ENCODE results near the gene ZC3H7B. TPM values are rescaled to one million over a fixed set of nuclear protein-coding genes. Genes with fewer than 3 reads are reported as not detected.
"Not testable (repeated sequence)": the region's sequence is repeated elsewhere in the genome, so short reads cannot be mapped to it uniquely, and the experiment has no call there.

The ZC3H7B gene
- total RNA-seq, 1 donor, result 53.6 TPM

- H3K4me2 ChIP-seq (ENCODE audit: insufficient read depth, low read length), result no peak overlapping the region
These were observed 11.7 kb upstream of the ZC3H7B start for GRCh38 chr22:41289671-41290070.

GRCh38 chr22:41290262-41291221 is 10.8 kb upstream of the ZC3H7B start:
- no peaks in the 10 kb centered on the region for H3K9me3 ChIP-seq (ENCODE audit: low read depth, low read length)
- H3K27ac ChIP-seq (ENCODE audit: low read depth, low read length), result peak overlapping the region; percentile 82
- no peak overlapping the region for H2AFZ ChIP-seq (ENCODE audit: low read length)
- H3K4me2 ChIP-seq (ENCODE audit: insufficient read depth, low read length), result peak overlapping the region; percentile 43
- peak; percentile 90 for DNase-seq (ENCODE audit: insufficient read length, low spot score, missing footprints)
- no peaks in the 10 kb centered on the region for H3K36me3 ChIP-seq (ENCODE audit: insufficient read depth, low read length)
- H3K4me3 ChIP-seq (ENCODE audit: insufficient read depth, low read length), result no peak overlapping the region
- no peaks in the 10 kb centered on the region for H4K20me1 ChIP-seq (ENCODE audit: insufficient read depth, low read length)
- peaks cover 39% of the 10 kb centered on the region for H3K4me1 ChIP-seq (ENCODE audit: insufficient read depth, low read length)
- no peaks in the 10 kb centered on the region for H3K27me3 ChIP-seq (ENCODE audit: insufficient read depth, low read length)
- no peaks in the 10 kb centered on the region for H3K79me2 ChIP-seq (ENCODE audit: insufficient read depth, low read length)
- no peak for TF ChIP-seq CTCF (IDR thresholded peaks at IDR 0.05; ENCODE audit: extremely low read depth, low read depth, low read length)

More at GRCh38 chr22:41289671-41290070, 11.7 kb upstream of the ZC3H7B start:
- DNase-seq (ENCODE audit: insufficient read length, low spot score, missing footprints), result peak; percentile 80
- H4K20me1 ChIP-seq (ENCODE audit: insufficient read depth, low read length), result no peaks in the 10 kb centered on the region
- H3K79me2 ChIP-seq (ENCODE audit: insufficient read depth, low read length), result peaks cover 6% of the 10 kb centered on the region
- H3K36me3 ChIP-seq (ENCODE audit: insufficient read depth, low read length), result peaks cover 3% of the 10 kb centered on the region
- H3K27ac ChIP-seq (ENCODE audit: low read depth, low read length), result peak overlapping the region; percentile 82
- no peak for TF ChIP-seq CTCF (IDR thresholded peaks at IDR 0.05; ENCODE audit: extremely low read depth, low read depth, low read length)
- H3K4me1 ChIP-seq (ENCODE audit: insufficient read depth, low read length), result peaks cover 45% of the 10 kb centered on the region
- peak overlapping the region; percentile 38 for H2AFZ ChIP-seq (ENCODE audit: low read length)
- no peak overlapping the region for H3K4me3 ChIP-seq (ENCODE audit: insufficient read depth, low read length)
- H3K9me3 ChIP-seq (ENCODE audit: low read depth, low read length), result no peaks in the 10 kb centered on the region
- no peaks in the 10 kb centered on the region for H3K27me3 ChIP-seq (ENCODE audit: insufficient read depth, low read length)

- not testable (repeated sequence) for H4K20me1 ChIP-seq (ENCODE audit: insufficient read depth, low read length); H3K36me3 ChIP-seq (ENCODE audit: insufficient read depth, low read length); H3K4me2 ChIP-seq (ENCODE audit: insufficient read depth, low read length); H3K4me3 ChIP-seq (ENCODE audit: insufficient read depth, low read length); H3K27ac ChIP-seq (ENCODE audit: low read depth, low read length); H3K9me3 ChIP-seq (ENCODE audit: low read depth, low read length); H2AFZ ChIP-seq (ENCODE audit: low read length); H3K79me2 ChIP-seq (ENCODE audit: insufficient read depth, low read length); DNase-seq (ENCODE audit: insufficient read length, low spot score, missing footprints); H3K27me3 ChIP-seq (ENCODE audit: insufficient read depth, low read length)
- peaks cover 14% of the 10 kb centered on the region for H3K4me1 ChIP-seq (ENCODE audit: insufficient read depth, low read length)
These were observed 6.5 kb upstream of the ZC3H7B start for GRCh38 chr22:41294816-41295215.

- Histone ChIP-seq H2AFZ (ENCODE audit: low read length) (no peak overlapping the region), H3K36me3 (ENCODE audit: insufficient read depth, low read length) (no peaks in the 10 kb centered on the region), H4K20me1 (ENCODE audit: insufficient read depth, low read length) (no peaks in the 10 kb centered on the region), H3K4me1 (ENCODE audit: insufficient read depth, low read length) (peaks cover 6% of the 10 kb centered on the region), H3K9me3 (ENCODE audit: low read depth, low read length) (no peaks in the 10 kb centered on the region), H3K4me2 (ENCODE audit: insufficient read depth, low read length) (no peak overlapping the region), H3K27me3 (ENCODE audit: insufficient read depth, low read length) (no peaks in the 10 kb centered on the region), H3K27ac (ENCODE audit: low read depth, low read length) (no peak overlapping the region), H3K4me3 (ENCODE audit: insufficient read depth, low read length) (no peak overlapping the region), H3K79me2 (ENCODE audit: insufficient read depth, low read length) (peaks cover 18% of the 10 kb centered on the region)
- TF ChIP-seq CTCF (IDR thresholded peaks at IDR 0.05; ENCODE audit: extremely low read depth, low read depth, low read length), result no peak
- DNase-seq (ENCODE audit: insufficient read length, low spot score, missing footprints), result no peak
These were observed 4.3 kb upstream of the ZC3H7B start for GRCh38 chr22:41296826-41297667.
